Left ventricle myocardium inferior (tissue), 1 donor: Measurements from ENCODE around the gene CHD1. TPM values are rescaled to one million over a fixed set of nuclear protein-coding genes. Genes with fewer than 3 reads are reported as not detected.
"Not testable (repeated sequence)": the region's sequence is repeated elsewhere in the genome, so short reads cannot be mapped to it uniquely, and the experiment has no call there.

Experiments used
- DNase-seq: peaks from one replicate; pipeline ENCODE4 v3.0.0-alpha.2; 2020
- H3K27ac ChIP-seq: fragments of 200-600 bp; replicated peaks from 2 replicates; pipeline ENCODE4 v1.8.0; 2021
- H3K27me3 ChIP-seq: fragments of 200-600 bp; 2 replicates; pipeline ENCODE4 v1.8.0; 2021; ENCODE audit warnings: low read depth
- H3K36me3 ChIP-seq: fragments of 200-600 bp; 2 replicates; pipeline ENCODE4 v1.8.0; 2021
- H3K4me1 ChIP-seq: fragments of 200-600 bp; 2 replicates; pipeline ENCODE4 v1.8.0; 2021
- H3K4me3 ChIP-seq: fragments of 200-600 bp; 2 replicates; pipeline ENCODE4 v1.8.0; 2021; ENCODE audit warnings: mild to moderate bottlenecking, moderate library complexity
- H3K9me3 ChIP-seq: fragments of 200-600 bp; replicated peaks from 2 replicates; pipeline ENCODE4 v1.8.0; 2021
- CTCF ChIP-seq: fragments of 200-600 bp; IDR thresholded peaks from 2 replicates; pipeline ENCODE4 v1.8.0; 2021; ENCODE audit warnings: antibody characterized with exemption, mild to moderate bottlenecking, borderline replicate concordance
- intact Hi-C: fragments of 100-400 bp; cut with micrococcal nuclease; formaldehyde crosslinking; loops from one replicate; pipeline ENCODE4 v1.11.0; 2022
- total RNA-seq: library from RNA; stranded (reverse); fragmentation: NEBNext Ultra II Directional; extraction: Animal tissue kit (Norgen Biotek cat#: 25700); gene quantifications from one replicate; pipeline ENCODE4 v1.2.1, GENCODE V29; 2021
- donor health status: DM: no; HTN: yes; CAD: no; lungs with severe emphysema.

Gene CHD1
- total RNA-seq, 1 donor from 2014 or later: 11.6 TPM

GRCh38 chr5:98961665-98962344 lies 33.0 kb upstream of the CHD1 start:
- DNase-seq: no peak
- no peaks in the 10 kb centered on the region for H3K27me3 ChIP-seq
- H3K4me1 ChIP-seq: no peaks in the 10 kb centered on the region
- no peaks in the 10 kb centered on the region for H3K36me3 ChIP-seq
- no peak overlapping the region for H3K27ac ChIP-seq
- intact Hi-C loops: no loop called here
- TF ChIP-seq CTCF: no peak
- H3K9me3 ChIP-seq: peaks cover 14% of the 10 kb centered on the region
- no peak overlapping the region for H3K4me3 ChIP-seq

- no peaks in the 10 kb centered on the region for H3K36me3 ChIP-seq
- DNase-seq: no peak
- no peaks in the 10 kb centered on the region for H3K4me1 ChIP-seq
- H3K27me3 ChIP-seq: no peaks in the 10 kb centered on the region
- intact Hi-C loops: no loop called here
- no peak for TF ChIP-seq CTCF
- H3K9me3 ChIP-seq: no peaks in the 10 kb centered on the region
- no peak overlapping the region for H3K27ac ChIP-seq
- no peak overlapping the region for H3K4me3 ChIP-seq
Observed at GRCh38 chr5:98957307-98957706, 28.5 kb upstream of the CHD1 start.

GRCh38 chr5:98955888-98956287 lies 27.1 kb upstream of the CHD1 start:
- DNase-seq, H3K27ac ChIP-seq, H3K4me1 ChIP-seq, H3K36me3 ChIP-seq, H3K27me3 ChIP-seq, intact Hi-C loops, H3K4me3 ChIP-seq, H3K9me3 ChIP-seq: not testable (repeated sequence)

- H3K9me3 ChIP-seq, H3K36me3 ChIP-seq, H3K4me3 ChIP-seq, DNase-seq, H3K4me1 ChIP-seq, intact Hi-C loops, H3K27ac ChIP-seq, H3K27me3 ChIP-seq: not testable (repeated sequence)
Observed at GRCh38 chr5:98955471-98955870, 26.7 kb upstream of the CHD1 start.

GRCh38 chr5:98954392-98955028 lies 25.7 kb upstream of the CHD1 start:
- Histone ChIP-seq H3K9me3 (no peaks in the 10 kb centered on the region), H3K36me3 (no peaks in the 10 kb centered on the region), H3K4me3 (no peak overlapping the region), H3K27me3 (no peaks in the 10 kb centered on the region), H3K4me1 (no peaks in the 10 kb centered on the region), H3K27ac (no peak overlapping the region)
- no peak for DNase-seq
- intact Hi-C loops: no loop called here
- TF ChIP-seq CTCF: no peak

GRCh38 chr5:98942847-98943246 lies 14.0 kb upstream of the CHD1 start:
- H3K27ac ChIP-seq: no peak overlapping the region
- DNase-seq: no peak
- no peak overlapping the region for H3K4me3 ChIP-seq
- no peaks in the 10 kb centered on the region for H3K9me3 ChIP-seq
- TF ChIP-seq CTCF: no peak
- peaks cover 84% of the 10 kb centered on the region for H3K4me1 ChIP-seq
- H3K36me3 ChIP-seq: no peaks in the 10 kb centered on the region
- intact Hi-C loops: no loop called here
- no peaks in the 10 kb centered on the region for H3K27me3 ChIP-seq
